A549 (cell line): ENCODE results near the gene UAP1. TPM values are rescaled to one million over a fixed set of nuclear protein-coding genes. Genes with fewer than 3 reads are reported as not detected.

ENCODE experiments used
- ATAC-seq, 2 experiments: fragments of 200-7000 bp in 1 of 2; fragments of >200 bp in 1 of 2; cut with Nextera tagmentation in 1 of 2; cut with Tn5 transposase in 1 of 2; 3 replicates each; pipeline versions ENCODE4 v1.8.0 to v1.9.1; 2018 to 2020; ENCODE audit warnings: mild to moderate bottlenecking in 1 of 2, moderate library complexity in 1 of 2
- CTCF ChIA-PET: fragments of 300-600 bp; sonication (Branson Sonifier 250); formaldehyde crosslinking; extraction: SDS; loops from one replicate; lab custom pipeline; 2021; ENCODE audit warnings: antibody characterized with exemption, inconsistent platforms; lab: Yijun Ruan, JAX
- POLR2A ChIA-PET: fragments of 350-600 bp; formaldehyde crosslinking; extraction: SDS; loops from one replicate; lab custom pipeline; 2021; ENCODE audit warnings: antibody characterized with exemption, inconsistent platforms; lab: Yijun Ruan, JAX
- DNase-seq, 2 experiments: peaks; one replicate each; pipeline versions ENCODE4 v3.0.0 to v3.0.0-alpha.2; 2011 to 2016; ENCODE audit warnings: low read depth in 1 of 2, low spot score in 1 of 2
- FAIRE-seq: peaks from 2 replicates; lab custom pipeline; 2011; peaks lifted over from hg19 to GRCh38; lab: Jason Lieb, UNC
- H3K27ac ChIP-seq, 2 experiments: fragments of >200 bp; sonication (Bioruptor Twin); formaldehyde crosslinking; 3 replicates each; pipeline ENCODE4 v1.5.1; 2016 to 2017
- H3K4me1 ChIP-seq: fragments of >200 bp; sonication (Bioruptor Twin); formaldehyde crosslinking; 3 replicates; pipeline ENCODE4 v1.6.1; 2016
- H3K4me2 ChIP-seq: fragments of >200 bp; sonication (Bioruptor Twin); formaldehyde crosslinking; 3 replicates; pipeline ENCODE4 v1.6.1; 2016
- H3K4me3 ChIP-seq: fragments of >200 bp; sonication (Bioruptor Twin); formaldehyde crosslinking; 3 replicates; pipeline ENCODE4 v1.5.1; 2016
- H3K9me3 ChIP-seq: fragments of >200 bp; sonication (Bioruptor Twin); formaldehyde crosslinking; 3 replicates; pipeline ENCODE4 v1.6.1; 2016
- BCL3 ChIP-seq: fragments of >200 bp; sonication (Bioruptor Twin); formaldehyde crosslinking; IDR thresholded peaks from 3 replicates; pipeline ENCODE4 v1.6.1; 2016
- BHLHE40 ChIP-seq: IDR thresholded peaks from 2 replicates; pipeline ENCODE4 v1.6.1; 2012; ENCODE audit warnings: low read depth, low read length, inconsistent platforms
- CBX2 ChIP-seq: fragments of 200-600 bp; sonication (generic); IDR thresholded peaks from 2 replicates; pipeline ENCODE4 v1.6.1; 2016; ENCODE audit warnings: low read depth, mild to moderate bottlenecking, borderline replicate concordance
- CHD2 ChIP-seq: fragments of 150-350 bp; IDR thresholded peaks from 2 replicates; pipeline ENCODE4 v1.6.1; 2014; ENCODE audit warnings: low read length; ENCODE audit not compliant: partially characterized antibody
- EP300 ChIP-seq, 2 experiments: fragments of >200 bp; sonication (Bioruptor Twin); formaldehyde crosslinking; IDR thresholded peaks; 2 replicates in 1 of 2; 3 replicates in 1 of 2; pipeline ENCODE4 v1.6.1; 2016 to 2017
- FOSB ChIP-seq: fragments of 250-450 bp; sonication (Bioruptor Pico); IDR thresholded peaks from 2 replicates; pipeline ENCODE4 v1.5.0; 2020; ENCODE audit warnings: mild to moderate bottlenecking, moderate library complexity
- FOXS1 ChIP-seq: fragments of 250-450 bp; sonication (Bioruptor Pico); IDR thresholded peaks from 2 replicates; pipeline ENCODE4 v1.5.0; 2020; ENCODE audit warnings: mild to moderate bottlenecking, moderate library complexity
- GATA3 ChIP-seq: IDR thresholded peaks from 2 replicates; pipeline ENCODE4 v1.6.1; 2012; ENCODE audit warnings: borderline replicate concordance
- HDAC2 ChIP-seq: fragments of 200-600 bp; sonication (generic); IDR thresholded peaks from 2 replicates; pipeline ENCODE4 v1.6.1; 2016
- HES2 ChIP-seq: fragments of >200 bp; sonication (Bioruptor Twin); formaldehyde crosslinking; IDR thresholded peaks from 2 replicates; pipeline ENCODE4 v1.6.1; 2016
- HEYL ChIP-seq: fragments of 250-450 bp; sonication (Bioruptor Pico); IDR thresholded peaks from 2 replicates; pipeline ENCODE4 v1.8.0; 2021; ENCODE audit warnings: mild to moderate bottlenecking, moderate library complexity
- HMGXB4 ChIP-seq: fragments of 250-450 bp; sonication (Bioruptor Pico); IDR thresholded peaks from 2 replicates; pipeline ENCODE4 v1.5.0; 2021; ENCODE audit warnings: mild to moderate bottlenecking, moderate library complexity, borderline replicate concordance
- HOXB5 ChIP-seq: fragments of 250-450 bp; sonication (Bioruptor Pico); IDR thresholded peaks from 2 replicates; pipeline ENCODE4 v1.5.0; 2020; ENCODE audit warnings: mild to moderate bottlenecking, moderate library complexity
- KDM1A ChIP-seq: fragments of 200-600 bp; sonication (generic); IDR thresholded peaks from 2 replicates; pipeline ENCODE4 v1.6.1; 2016; ENCODE audit warnings: low read depth, mild to moderate bottlenecking
- MAFK ChIP-seq: fragments of 450-650 bp; IDR thresholded peaks from 2 replicates; pipeline ENCODE4 v1.6.1; 2014; ENCODE audit not compliant: partially characterized antibody
- MAZ ChIP-seq: fragments of 150-350 bp; IDR thresholded peaks from 2 replicates; pipeline ENCODE4 v1.6.1; 2014; ENCODE audit warnings: antibody characterized with exemption, low read depth, low read length, borderline replicate concordance
- NR3C1 ChIP-seq: fragments of >200 bp; sonication (Bioruptor Twin); formaldehyde crosslinking; IDR thresholded peaks from 3 replicates; pipeline ENCODE4 v1.6.1; 2017
- POLR2A ChIP-seq: IDR thresholded peaks from 2 replicates; pipeline ENCODE4 v1.6.1; 2012; ENCODE audit warnings: mild to moderate bottlenecking, low read length
- RAD21 ChIP-seq, 2 experiments: fragments of >200 bp in 1 of 2; sonication (Bioruptor Twin) in 1 of 2; formaldehyde crosslinking in 1 of 2; IDR thresholded peaks in 1 of 2; conservative IDR thresholded peaks in 1 of 2; 2 replicates in 1 of 2; 3 replicates in 1 of 2; pipeline ENCODE4 v1.6.1; 2012 to 2018; ENCODE audit warnings: inconsistent platforms in 1 of 2
- RCOR1 ChIP-seq: fragments of 150-350 bp; IDR thresholded peaks from 2 replicates; pipeline ENCODE4 v1.6.1; 2014; ENCODE audit warnings: antibody characterized with exemption, low read length, low read depth
- TP53 ChIP-seq: fragments of 250-450 bp; sonication (Bioruptor Pico); IDR thresholded peaks from 2 replicates; pipeline ENCODE4 v1.5.0; 2021; ENCODE audit warnings: mild to moderate bottlenecking, moderate library complexity
- USF2 ChIP-seq: fragments of 450-650 bp; IDR thresholded peaks from 2 replicates; pipeline ENCODE4 v1.6.1; 2014; ENCODE audit warnings: antibody characterized with exemption
- ZSCAN20 ChIP-seq: fragments of 250-450 bp; sonication (Bioruptor Pico); IDR thresholded peaks from 2 replicates; pipeline ENCODE4 v1.8.0; 2022; ENCODE audit warnings: mild to moderate bottlenecking, moderate library complexity
- WGBS: methylation state at CpG from one replicate; pipeline ENCODE4 v1.1.6; 2017; ENCODE audit errors: missing lambda C conversion rate; 5-methylcytosine and 5-hydroxymethylcytosine counted together
- polyA plus RNA-seq, 4 experiments: library from polyadenylated mRNA; depleted of rRNA in 3 of 4; stranded (reverse); fragments of >200 nt; fragmentation: RNase III in 1 of 4; extraction: RNeasy Plus Mini Kit Qiagen cat#74134 plus additional on column Dnase treatment in 1 of 4; gene quantifications; 2 replicates in 3 of 4; 3 replicates in 1 of 4; pipeline ENCODE4 v1.2.3, GENCODE V29; 2011 to 2017
- TF ChIP-seq, protein P1 (sequence below): fragments of 200-600 bp; sonication (generic); IDR thresholded peaks from 2 replicates; pipeline ENCODE4 v1.6.1; 2016; ENCODE audit warnings: antibody characterized with exemption, mild to moderate bottlenecking, moderate library complexity

Gene UAP1
- polyA plus RNA-seq, 2 of the 4 experiments (the other 2 are of a cell fraction), result 19.8 to 25.3 TPM

GRCh38 chr1:162578071-162578700 is 16.7 kb downstream of the UAP1 start:
- FAIRE-seq (no peak), ATAC-seq (no peak), DNase-seq (no peak)
- CTCF ChIA-PET, result no interaction called here
- 72% methylated on average over 4 of the region's 4 CpGs for WGBS
- Histone ChIP-seq H3K27ac (no peak overlapping the region), H3K9me3 (no peaks in the 10 kb centered on the region), H3K4me2 (no peak overlapping the region), H3K4me1 (no peaks in the 10 kb centered on the region), H3K4me3 (no peak overlapping the region)
- POLR2A ChIA-PET, result no interaction called here
- TF ChIP-seq RCOR1 (no peak), ZSCAN20 (CRISPR knock-in tag) (no peak), HMGXB4 (no peak), HEYL (no peak), USF2 (no peak), CHD2 (no peak), BCL3 (no peak), MAFK (no peak), FOXS1 (CRISPR knock-in tag) (no peak), MAZ (no peak), HOXB5 (no peak)

GRCh38 chr1:162578936-162579335 is 17.4 kb downstream of the UAP1 start:
- POLR2A ChIA-PET, result no interaction called here
- no peak for DNase-seq
- no peak overlapping the region for H3K27ac ChIP-seq
- no peak for FAIRE-seq
- no peaks in the 10 kb centered on the region for H3K4me1 ChIP-seq
- H3K9me3 ChIP-seq, result no peaks in the 10 kb centered on the region
- no peak overlapping the region for H3K4me2 ChIP-seq
- no peak overlapping the region for H3K4me3 ChIP-seq
- ATAC-seq, result no peak
- TF ChIP-seq BCL3 (no peak), CBX2 (no peak), BHLHE40 (no peak), RCOR1 (no peak), GATA3 (no peak), HEYL (no peak), TP53 (CRISPR knock-in tag) (no peak), FOSB (CRISPR knock-in tag) (no peak), HDAC2 (no peak), EP300 (IDR thresholded peaks at IDR 0.05) (no peak), POLR2A (no peak), KDM1A (no peak), ZSCAN20 (CRISPR knock-in tag) (no peak), RAD21 (conservative IDR thresholded peaks at IDR 0.05 in 1 of 2, IDR thresholded peaks at IDR 0.05 in 1 of 2) (no peak), HES2 (no peak), NR3C1 (no peak)
- TF ChIP-seq, protein P1, sequence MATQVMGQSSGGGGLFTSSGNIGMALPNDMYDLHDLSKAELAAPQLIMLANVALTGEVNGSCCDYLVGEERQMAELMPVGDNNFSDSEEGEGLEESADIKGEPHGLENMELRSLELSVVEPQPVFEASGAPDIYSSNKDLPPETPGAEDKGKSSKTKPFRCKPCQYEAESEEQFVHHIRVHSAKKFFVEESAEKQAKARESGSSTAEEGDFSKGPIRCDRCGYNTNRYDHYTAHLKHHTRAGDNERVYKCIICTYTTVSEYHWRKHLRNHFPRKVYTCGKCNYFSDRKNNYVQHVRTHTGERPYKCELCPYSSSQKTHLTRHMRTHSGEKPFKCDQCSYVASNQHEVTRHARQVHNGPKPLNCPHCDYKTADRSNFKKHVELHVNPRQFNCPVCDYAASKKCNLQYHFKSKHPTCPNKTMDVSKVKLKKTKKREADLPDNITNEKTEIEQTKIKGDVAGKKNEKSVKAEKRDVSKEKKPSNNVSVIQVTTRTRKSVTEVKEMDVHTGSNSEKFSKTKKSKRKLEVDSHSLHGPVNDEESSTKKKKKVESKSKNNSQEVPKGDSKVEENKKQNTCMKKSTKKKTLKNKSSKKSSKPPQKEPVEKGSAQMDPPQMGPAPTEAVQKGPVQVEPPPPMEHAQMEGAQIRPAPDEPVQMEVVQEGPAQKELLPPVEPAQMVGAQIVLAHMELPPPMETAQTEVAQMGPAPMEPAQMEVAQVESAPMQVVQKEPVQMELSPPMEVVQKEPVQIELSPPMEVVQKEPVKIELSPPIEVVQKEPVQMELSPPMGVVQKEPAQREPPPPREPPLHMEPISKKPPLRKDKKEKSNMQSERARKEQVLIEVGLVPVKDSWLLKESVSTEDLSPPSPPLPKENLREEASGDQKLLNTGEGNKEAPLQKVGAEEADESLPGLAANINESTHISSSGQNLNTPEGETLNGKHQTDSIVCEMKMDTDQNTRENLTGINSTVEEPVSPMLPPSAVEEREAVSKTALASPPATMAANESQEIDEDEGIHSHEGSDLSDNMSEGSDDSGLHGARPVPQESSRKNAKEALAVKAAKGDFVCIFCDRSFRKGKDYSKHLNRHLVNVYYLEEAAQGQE, result no peak
- CTCF ChIA-PET, result interaction anchor here (0.6 to 1.0 kb wide), 2 partner anchors 9 to 523 kb away, joined by 3 read pairs; no protein-coding TSS in a partner anchor
- 84% methylated on average over 1 of the region's 1 CpG for WGBS
